Fibroblast of lung (primary cell): ENCODE measurements around the gene CDKN1B. TPM values are rescaled to one million over a fixed set of nuclear protein-coding genes. Genes with fewer than 3 reads are reported as not detected.

Source experiments
- DNase-seq, 2 donors: peaks; one replicate each; pipeline versions ENCODE4 v3.0.0 to v3.0.0-alpha.2; 2010; ENCODE audit warnings: low read depth in 2 of 2
- H2AFZ ChIP-seq: 2 replicates; pipeline ENCODE4 v1.5.1; 2012; ENCODE audit warnings: low read length, control low read depth, inconsistent platforms
- H3K27ac ChIP-seq: 2 replicates; pipeline ENCODE4 v1.5.1; 2011; ENCODE audit warnings: low read length, control low read depth; ENCODE audit not compliant: insufficient read depth
- H3K27me3 ChIP-seq: 2 replicates; pipeline ENCODE4 v1.5.1; 2011; ENCODE audit warnings: mild to moderate bottlenecking, low read length; ENCODE audit not compliant: control insufficient read depth, insufficient read depth
- H3K36me3 ChIP-seq: 2 replicates; pipeline ENCODE4 v1.5.1; 2011; ENCODE audit warnings: low read length; ENCODE audit not compliant: control insufficient read depth, insufficient read depth
- H3K4me1 ChIP-seq: 2 replicates; pipeline ENCODE4 v1.5.1; 2011; ENCODE audit warnings: low read length; ENCODE audit not compliant: control insufficient read depth, insufficient read depth; ENCODE audit errors: extremely low read depth
- H3K4me2 ChIP-seq: 2 replicates; pipeline ENCODE4 v1.5.1; 2011; ENCODE audit warnings: low read length, control low read depth; ENCODE audit not compliant: insufficient read depth; ENCODE audit errors: extremely low read depth
- H3K4me3 ChIP-seq, 4 experiments: fragments of 200-600 bp in 1 of 4; sonication (generic) in 1 of 4; replicated peaks in 1 of 4; 2 replicates each; pipeline ENCODE4 v1.5.1; 2011 to 2016; ENCODE audit warnings: low read length in 4 of 4, low read depth in 3 of 4, mild to moderate bottlenecking in 3 of 4, control low read depth in 2 of 4, inconsistent platforms in 1 of 4, mixed read lengths in 1 of 4; ENCODE audit not compliant: insufficient read depth in 1 of 4; ENCODE audit errors: control extremely low read depth in 1 of 4
- H3K79me2 ChIP-seq: 2 replicates; pipeline ENCODE4 v1.5.1; 2012; ENCODE audit warnings: mild to moderate bottlenecking, low read length, inconsistent platforms; ENCODE audit not compliant: control insufficient read depth, insufficient read depth
- H3K9ac ChIP-seq: 2 replicates; pipeline ENCODE4 v1.5.1; 2011; ENCODE audit warnings: mild to moderate bottlenecking, low read length, control low read depth; ENCODE audit not compliant: insufficient read depth
- H3K9me3 ChIP-seq: 2 replicates; pipeline ENCODE4 v1.5.1; 2012; ENCODE audit warnings: low read depth, low read length; ENCODE audit not compliant: control insufficient read depth, insufficient read depth
- H4K20me1 ChIP-seq: 2 replicates; pipeline ENCODE4 v1.5.1; 2011; ENCODE audit warnings: low read length; ENCODE audit not compliant: control insufficient read depth, insufficient read depth; ENCODE audit errors: extremely low read depth
- CTCF ChIP-seq, 2 donors: IDR thresholded peaks in 1 of 2; conservative IDR thresholded peaks in 1 of 2; 1 replicate in 1 of 2; 2 replicates in 1 of 2; pipeline ENCODE4 v1.5.1; 2011 to 2012; ENCODE audit warnings: low read length in 2 of 2, control low read depth in 1 of 2, inconsistent platforms in 1 of 2, low read depth in 1 of 2, mild to moderate bottlenecking in 1 of 2
- EZH2 ChIP-seq: IDR thresholded peaks from 2 replicates; pipeline ENCODE4 v1.5.1; 2012; ENCODE audit warnings: low read length, control low read depth, mild to moderate bottlenecking; ENCODE audit errors: missing control alignments
- polyA plus RNA-seq, 2 donors: library from polyadenylated mRNA; depleted of rRNA in 1 of 2; stranded (reverse) in 1 of 2; unstranded in 1 of 2; fragments of >200 nt; gene quantifications; 2 replicates each; pipeline ENCODE4 v1.2.1, GENCODE V29; 2011 to 2012; ENCODE audit warnings: missing spikeins in 1 of 2
- total RNA-seq: library from RNA; depleted of rRNA; stranded (reverse); fragments of >200 nt; gene quantifications from 2 replicates; pipeline ENCODE4 v1.2.1, GENCODE V29; 2014

CDKN1B gene
- total and polyA plus RNA-seq, 2 donors (not counting 1 experiment from before 2014, with no cell fraction given) = 21.4 to 50.9 TPM

- no peak overlapping the region for H3K27ac ChIP-seq
- peak; percentile 18 to 61 for DNase-seq
These were observed 45.1 kb upstream of the CDKN1B start for GRCh38 chr12:12671850-12672660.

GRCh38 chr12:12673296-12673695 is 43.9 kb upstream of the CDKN1B start:
- Histone ChIP-seq H3K4me2 (no peak overlapping the region), H4K20me1 (no peaks in the 10 kb centered on the region), H3K9ac (no peak overlapping the region), H3K79me2 (no peaks in the 10 kb centered on the region), H3K27me3 (no peaks in the 10 kb centered on the region), H3K4me1 (peaks cover 3% of the 10 kb centered on the region), H2AFZ (no peak overlapping the region), H3K36me3 (no peaks in the 10 kb centered on the region), H3K9me3 (no peaks in the 10 kb centered on the region), H3K4me3 (no peak overlapping the region), H3K27ac (no peak overlapping the region)
- DNase-seq = no peak
- TF ChIP-seq CTCF (conservative IDR thresholded peaks at IDR 0.05 in 1 of 2, IDR thresholded peaks at IDR 0.05 in 1 of 2; ENCODE audit: low read depth in 1 of 2, low read length in 2 of 2) = no peak

More at GRCh38 chr12:12671850-12672660, 45.1 kb upstream of the CDKN1B start:
- H3K9ac ChIP-seq = no peak overlapping the region
- no peaks in the 10 kb centered on the region for H3K36me3 ChIP-seq
- H3K27me3 ChIP-seq = no peaks in the 10 kb centered on the region
- H3K4me1 ChIP-seq = peaks cover 3% of the 10 kb centered on the region
- TF ChIP-seq EZH2 (no peak), CTCF (conservative IDR thresholded peaks at IDR 0.05 in 1 of 2, IDR thresholded peaks at IDR 0.05 in 1 of 2; ENCODE audit: low read depth in 1 of 2, low read length in 2 of 2) (no peak)
- no peaks in the 10 kb centered on the region for H3K79me2 ChIP-seq
- no peak overlapping the region for H3K4me3 ChIP-seq
- H3K9me3 ChIP-seq = no peaks in the 10 kb centered on the region
- peak overlapping the region; percentile 62 for H3K4me2 ChIP-seq
- H2AFZ ChIP-seq = no peak overlapping the region
- H4K20me1 ChIP-seq = no peaks in the 10 kb centered on the region

- Histone ChIP-seq H3K27ac (no peak overlapping the region), H3K27me3 (no peaks in the 10 kb centered on the region), H3K9ac (no peak overlapping the region), H3K79me2 (no peaks in the 10 kb centered on the region), H3K4me3 (no peak overlapping the region), H4K20me1 (no peaks in the 10 kb centered on the region), H2AFZ (no peak overlapping the region), H3K9me3 (no peaks in the 10 kb centered on the region), H3K36me3 (no peaks in the 10 kb centered on the region), H3K4me1 (peaks cover 3% of the 10 kb centered on the region), H3K4me2 (no peak overlapping the region)
- no peak for DNase-seq
- TF ChIP-seq EZH2 = no peak
- no peak for TF ChIP-seq CTCF (conservative IDR thresholded peaks at IDR 0.05 in 1 of 2, IDR thresholded peaks at IDR 0.05 in 1 of 2; ENCODE audit: low read depth in 1 of 2, low read length in 2 of 2)
These were observed 40.6 kb upstream of the CDKN1B start for GRCh38 chr12:12676605-12677004.
